HepG2 (cell line): Measurements from ENCODE around the gene ATP9A. TPM values are rescaled to one million over a fixed set of nuclear protein-coding genes. Genes with fewer than 3 reads are reported as not detected.
A peak's percentile ranks its signal among the peaks of the same experiment; 100 is the strongest.

Experiments used
- AGO1 ChIP-seq: fragments of 200-400 bp; formaldehyde crosslinking; IDR thresholded peaks from 2 replicates; pipeline ENCODE4 v1.6.1; 2017; ENCODE audit warnings: mild to moderate bottlenecking, low read depth, low read length, moderate library complexity; ENCODE audit not compliant: poor library complexity, severe bottlenecking
- FOXJ3 ChIP-seq: sonication (generic); formaldehyde crosslinking; IDR thresholded peaks from 2 replicates; pipeline ENCODE4 v1.4.0; 2020; ENCODE audit warnings: missing genetic modification reagents, mild to moderate bottlenecking, borderline replicate concordance
- GABPB1 ChIP-seq: IDR thresholded peaks from 2 replicates; pipeline ENCODE4 v1.6.1; 2016; ENCODE audit warnings: mild to moderate bottlenecking, missing genetic modification reagents, moderate library complexity, missing compliant biosample characterization
- GTF2F1 ChIP-seq: fragments of 150-350 bp; IDR thresholded peaks from 2 replicates; pipeline ENCODE4 v1.6.1; 2014; ENCODE audit warnings: low read length
- HOXA7 ChIP-seq: sonication (generic); formaldehyde crosslinking; IDR thresholded peaks from 2 replicates; pipeline ENCODE4 v1.8.1; 2022; ENCODE audit warnings: mild to moderate bottlenecking, missing genetic modification reagents, moderate library complexity
- MYNN ChIP-seq: sonication (generic); formaldehyde crosslinking; IDR thresholded peaks from 2 replicates; pipeline ENCODE4 v1.4.0; 2020; ENCODE audit warnings: mild to moderate bottlenecking, low read depth, missing genetic modification reagents
- NFE2 ChIP-seq: sonication (generic); formaldehyde crosslinking; IDR thresholded peaks from 2 replicates; pipeline ENCODE4 v1.4.0; 2020; ENCODE audit warnings: missing genetic modification reagents
- REL ChIP-seq: sonication (generic); formaldehyde crosslinking; conservative IDR thresholded peaks from 2 replicates; pipeline ENCODE4 v1.8.0; 2022; ENCODE audit warnings: mild to moderate bottlenecking, missing genetic modification reagents, moderate library complexity
- SMARCC2 ChIP-seq: fragments of 450-650 bp; IDR thresholded peaks from 2 replicates; pipeline ENCODE4 v1.6.1; 2017; ENCODE audit warnings: antibody characterized with exemption, mild to moderate bottlenecking
- SPEN ChIP-seq: sonication (generic); formaldehyde crosslinking; IDR thresholded peaks from 2 replicates; pipeline ENCODE4 v1.5.1; 2020; ENCODE audit warnings: low read depth, mild to moderate bottlenecking, missing genetic modification reagents
- ZKSCAN8 ChIP-seq: IDR thresholded peaks from 2 replicates; pipeline ENCODE4 v1.6.1; 2016; ENCODE audit warnings: borderline replicate concordance, missing genetic modification reagents, missing compliant biosample characterization
- ZNF468 ChIP-seq: sonication (generic); formaldehyde crosslinking; IDR thresholded peaks from 2 replicates; pipeline ENCODE4 v1.8.0; 2022; ENCODE audit warnings: mild to moderate bottlenecking, moderate library complexity, missing genetic modification reagents
- ZNF556 ChIP-seq: sonication (generic); formaldehyde crosslinking; IDR thresholded peaks from 2 replicates; pipeline ENCODE4 v1.4.0; 2020; ENCODE audit warnings: mild to moderate bottlenecking, missing genetic modification reagents, borderline replicate concordance
- ZNF563 ChIP-seq: sonication (generic); formaldehyde crosslinking; IDR thresholded peaks from 2 replicates; pipeline ENCODE4 v1.8.0; 2022; ENCODE audit warnings: mild to moderate bottlenecking, moderate library complexity, missing genetic modification reagents
- ZNF703 ChIP-seq: sonication (generic); formaldehyde crosslinking; IDR thresholded peaks from 2 replicates; pipeline ENCODE4 v1.5.1; 2020; ENCODE audit warnings: missing genetic modification reagents, mild to moderate bottlenecking, moderate library complexity, borderline replicate concordance
- ZNF788 ChIP-seq: sonication (generic); formaldehyde crosslinking; IDR thresholded peaks from 2 replicates; pipeline ENCODE4 v1.5.0; 2020; ENCODE audit warnings: mild to moderate bottlenecking, missing genetic modification reagents, borderline replicate concordance
- ZZZ3 ChIP-seq: sonication (generic); formaldehyde crosslinking; IDR thresholded peaks from 2 replicates; pipeline ENCODE4 v1.4.0; 2020; ENCODE audit warnings: missing genetic modification reagents, mild to moderate bottlenecking, borderline replicate concordance
- polyA plus RNA-seq, 8 experiments: library from polyadenylated mRNA; depleted of rRNA in 3 of 8; stranded (reverse) in 7 of 8; unstranded in 1 of 8; fragments of >200 nt; fragmentation: Illumina TruSeq in 4 of 8; extraction: Trizol in 4 of 8; gene quantifications; 2 replicates each; pipeline versions ENCODE4 v1.2.1 to v1.2.3, GENCODE V29; 2011 to 2016; ENCODE audit warnings: low read depth in 4 of 8, missing spikeins in 1 of 8, mixed read lengths in 1 of 8; ENCODE audit not compliant: insufficient read depth in 1 of 8
- total RNA-seq, 5 experiments: library from RNA; depleted of rRNA; stranded (reverse); fragments of >200 nt; fragmentation: Illumina TruSeq; extraction: Trizol; gene quantifications; 2 replicates each; pipeline ENCODE4 v1.2.3, GENCODE V29; 2016; ENCODE audit warnings: low read depth in 1 of 5
- TF ChIP-seq, protein P1 (sequence below): sonication (generic); formaldehyde crosslinking; IDR thresholded peaks from 2 replicates; pipeline ENCODE4 v1.4.0; 2020; ENCODE audit warnings: missing genetic modification reagents, borderline replicate concordance
- TF ChIP-seq, protein P2 (sequence below): sonication (generic); formaldehyde crosslinking; IDR thresholded peaks from 2 replicates; pipeline ENCODE4 v1.4.0; 2020; ENCODE audit warnings: mild to moderate bottlenecking, missing genetic modification reagents
- TF ChIP-seq, protein P3 (sequence below): sonication (generic); formaldehyde crosslinking; IDR thresholded peaks from 2 replicates; pipeline ENCODE4 v1.9.0; 2021; ENCODE audit warnings: missing genetic modification reagents, borderline replicate concordance

Gene ATP9A
- total and polyA plus RNA-seq, 2 of the 13 experiments (the other 11 are each of a cell fraction or from before 2014, with no cell fraction given), result 11.8 to 18.5 TPM

DNA sequence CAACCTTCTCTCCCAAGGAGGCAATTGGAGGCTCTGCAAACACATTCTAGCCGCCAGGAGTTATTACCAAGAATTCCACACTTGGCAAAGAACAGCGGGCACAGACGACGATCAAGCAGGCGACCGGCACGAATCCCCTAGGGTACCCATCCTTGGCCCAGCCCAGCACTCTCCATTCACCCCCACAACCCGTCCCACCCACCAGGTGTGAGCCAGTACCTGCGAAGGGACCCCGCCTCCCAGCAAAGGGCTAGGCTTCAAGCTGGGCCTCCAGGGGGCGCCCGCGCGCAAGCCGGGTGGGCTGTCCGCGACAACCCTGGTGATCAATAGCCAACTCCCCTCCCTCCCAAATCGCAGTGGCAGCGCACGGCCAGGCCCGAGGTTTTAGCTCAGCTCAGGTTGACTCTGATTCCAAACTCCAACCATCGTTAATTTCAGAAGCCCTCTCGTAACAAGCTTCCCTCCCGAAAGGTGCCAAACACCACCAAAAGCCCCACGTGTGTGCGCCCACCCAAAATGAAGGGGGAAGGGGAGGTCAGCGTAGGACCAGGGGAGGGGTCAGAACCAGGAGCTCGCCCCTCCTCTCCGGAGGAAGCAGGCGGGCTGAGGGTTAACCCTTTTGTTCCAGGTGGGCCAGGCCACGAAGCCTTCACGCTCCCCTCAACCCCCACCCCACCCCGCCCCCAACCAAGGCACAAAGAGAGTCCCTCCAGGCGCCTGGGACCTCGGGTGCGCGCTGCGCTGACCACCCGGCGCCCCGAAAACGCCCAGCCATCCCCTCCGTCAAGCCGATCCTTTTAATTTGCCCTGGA, 32.1 kb upstream of the ATP9A start (continued):
- TF ChIP-seq GABPB1 (CRISPR knock-in tag) (peak; percentile 64), SMARCC2 (no peak), MYNN (CRISPR knock-in tag) (no peak), GTF2F1 (no peak), ZNF563 (CRISPR knock-in tag) (0 out of 2 replicates have a peak, but pooled peaks have one; percentile 44), ZNF788 (CRISPR knock-in tag) (no peak; the same call in 1 of the 2 replicates), AGO1 (peak; percentile 78), ZNF468 (CRISPR knock-in tag) (no peak), FOXJ3 (no peak), HOXA7 (CRISPR knock-in tag) (no peak), NFE2 (CRISPR knock-in tag) (no peak), SPEN (CRISPR knock-in tag) (peak; percentile 77), ZNF703 (CRISPR knock-in tag) (no peak), REL (no peak), ZNF556 (CRISPR knock-in tag) (no peak; the same call in 1 of the 2 replicates), ZKSCAN8 (peak; percentile 71; the same call in 1 of the 2 replicates), ZZZ3 (CRISPR knock-in tag) (no peak)
- TF ChIP-seq, protein P1, sequence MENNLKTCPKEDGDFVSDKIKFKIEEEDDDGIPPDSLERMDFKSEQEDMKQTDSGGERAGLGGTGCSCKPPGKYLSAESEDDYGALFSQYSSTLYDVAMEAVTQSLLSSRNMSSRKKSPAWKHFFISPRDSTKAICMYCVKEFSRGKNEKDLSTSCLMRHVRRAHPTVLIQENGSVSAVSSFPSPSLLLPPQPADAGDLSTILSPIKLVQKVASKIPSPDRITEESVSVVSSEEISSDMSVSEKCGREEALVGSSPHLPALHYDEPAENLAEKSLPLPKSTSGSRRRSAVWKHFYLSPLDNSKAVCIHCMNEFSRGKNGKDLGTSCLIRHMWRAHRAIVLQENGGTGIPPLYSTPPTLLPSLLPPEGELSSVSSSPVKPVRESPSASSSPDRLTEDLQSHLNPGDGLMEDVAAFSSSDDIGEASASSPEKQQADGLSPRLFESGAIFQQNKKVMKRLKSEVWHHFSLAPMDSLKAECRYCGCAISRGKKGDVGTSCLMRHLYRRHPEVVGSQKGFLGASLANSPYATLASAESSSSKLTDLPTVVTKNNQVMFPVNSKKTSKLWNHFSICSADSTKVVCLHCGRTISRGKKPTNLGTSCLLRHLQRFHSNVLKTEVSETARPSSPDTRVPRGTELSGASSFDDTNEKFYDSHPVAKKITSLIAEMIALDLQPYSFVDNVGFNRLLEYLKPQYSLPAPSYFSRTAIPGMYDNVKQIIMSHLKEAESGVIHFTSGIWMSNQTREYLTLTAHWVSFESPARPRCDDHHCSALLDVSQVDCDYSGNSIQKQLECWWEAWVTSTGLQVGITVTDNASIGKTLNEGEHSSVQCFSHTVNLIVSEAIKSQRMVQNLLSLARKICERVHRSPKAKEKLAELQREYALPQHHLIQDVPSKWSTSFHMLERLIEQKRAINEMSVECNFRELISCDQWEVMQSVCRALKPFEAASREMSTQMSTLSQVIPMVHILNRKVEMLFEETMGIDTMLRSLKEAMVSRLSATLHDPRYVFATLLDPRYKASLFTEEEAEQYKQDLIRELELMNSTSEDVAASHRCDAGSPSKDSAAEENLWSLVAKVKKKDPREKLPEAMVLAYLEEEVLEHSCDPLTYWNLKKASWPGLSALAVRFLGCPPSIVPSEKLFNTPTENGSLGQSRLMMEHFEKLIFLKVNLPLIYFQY, result 0 out of 2 replicates have a peak, but pooled peaks have one; percentile 23
- TF ChIP-seq, protein P2, sequence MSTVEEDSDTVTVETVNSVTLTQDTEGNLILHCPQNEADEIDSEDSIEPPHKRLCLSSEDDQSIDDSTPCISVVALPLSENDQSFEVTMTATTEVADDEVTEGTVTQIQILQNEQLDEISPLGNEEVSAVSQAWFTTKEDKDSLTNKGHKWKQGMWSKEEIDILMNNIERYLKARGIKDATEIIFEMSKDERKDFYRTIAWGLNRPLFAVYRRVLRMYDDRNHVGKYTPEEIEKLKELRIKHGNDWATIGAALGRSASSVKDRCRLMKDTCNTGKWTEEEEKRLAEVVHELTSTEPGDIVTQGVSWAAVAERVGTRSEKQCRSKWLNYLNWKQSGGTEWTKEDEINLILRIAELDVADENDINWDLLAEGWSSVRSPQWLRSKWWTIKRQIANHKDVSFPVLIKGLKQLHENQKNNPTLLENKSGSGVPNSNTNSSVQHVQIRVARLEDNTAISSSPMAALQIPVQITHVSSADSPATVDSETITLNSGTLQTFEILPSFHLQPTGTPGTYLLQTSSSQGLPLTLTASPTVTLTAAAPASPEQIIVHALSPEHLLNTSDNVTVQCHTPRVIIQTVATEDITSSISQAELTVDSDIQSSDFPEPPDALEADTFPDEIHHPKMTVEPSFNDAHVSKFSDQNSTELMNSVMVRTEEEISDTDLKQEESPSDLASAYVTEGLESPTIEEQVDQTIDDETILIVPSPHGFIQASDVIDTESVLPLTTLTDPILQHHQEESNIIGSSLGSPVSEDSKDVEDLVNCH, result no peak
- TF ChIP-seq, protein P3, sequence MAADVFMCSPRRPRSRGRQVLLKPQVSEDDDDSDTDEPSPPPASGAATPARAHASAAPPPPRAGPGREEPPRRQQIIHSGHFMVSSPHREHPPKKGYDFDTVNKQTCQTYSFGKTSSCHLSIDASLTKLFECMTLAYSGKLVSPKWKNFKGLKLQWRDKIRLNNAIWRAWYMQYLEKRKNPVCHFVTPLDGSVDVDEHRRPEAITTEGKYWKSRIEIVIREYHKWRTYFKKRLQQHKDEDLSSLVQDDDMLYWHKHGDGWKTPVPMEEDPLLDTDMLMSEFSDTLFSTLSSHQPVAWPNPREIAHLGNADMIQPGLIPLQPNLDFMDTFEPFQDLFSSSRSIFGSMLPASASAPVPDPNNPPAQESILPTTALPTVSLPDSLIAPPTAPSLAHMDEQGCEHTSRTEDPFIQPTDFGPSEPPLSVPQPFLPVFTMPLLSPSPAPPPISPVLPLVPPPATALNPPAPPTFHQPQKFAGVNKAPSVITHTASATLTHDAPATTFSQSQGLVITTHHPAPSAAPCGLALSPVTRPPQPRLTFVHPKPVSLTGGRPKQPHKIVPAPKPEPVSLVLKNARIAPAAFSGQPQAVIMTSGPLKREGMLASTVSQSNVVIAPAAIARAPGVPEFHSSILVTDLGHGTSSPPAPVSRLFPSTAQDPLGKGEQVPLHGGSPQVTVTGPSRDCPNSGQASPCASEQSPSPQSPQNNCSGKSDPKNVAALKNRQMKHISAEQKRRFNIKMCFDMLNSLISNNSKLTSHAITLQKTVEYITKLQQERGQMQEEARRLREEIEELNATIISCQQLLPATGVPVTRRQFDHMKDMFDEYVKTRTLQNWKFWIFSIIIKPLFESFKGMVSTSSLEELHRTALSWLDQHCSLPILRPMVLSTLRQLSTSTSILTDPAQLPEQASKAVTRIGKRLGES (CRISPR knock-in tag), result no peak
